ENCODE measurements around the gene PSPN. TPM values are rescaled to one million over a fixed set of nuclear protein-coding genes. Genes with fewer than 3 reads are reported as not detected.

Gene PSPN
- total and polyA plus RNA-seq, 2 of the 13 experiments (the other 11 are each of a cell fraction or from before 2014, with no cell fraction given): 0.69 to 1.1 TPM

DNA sequence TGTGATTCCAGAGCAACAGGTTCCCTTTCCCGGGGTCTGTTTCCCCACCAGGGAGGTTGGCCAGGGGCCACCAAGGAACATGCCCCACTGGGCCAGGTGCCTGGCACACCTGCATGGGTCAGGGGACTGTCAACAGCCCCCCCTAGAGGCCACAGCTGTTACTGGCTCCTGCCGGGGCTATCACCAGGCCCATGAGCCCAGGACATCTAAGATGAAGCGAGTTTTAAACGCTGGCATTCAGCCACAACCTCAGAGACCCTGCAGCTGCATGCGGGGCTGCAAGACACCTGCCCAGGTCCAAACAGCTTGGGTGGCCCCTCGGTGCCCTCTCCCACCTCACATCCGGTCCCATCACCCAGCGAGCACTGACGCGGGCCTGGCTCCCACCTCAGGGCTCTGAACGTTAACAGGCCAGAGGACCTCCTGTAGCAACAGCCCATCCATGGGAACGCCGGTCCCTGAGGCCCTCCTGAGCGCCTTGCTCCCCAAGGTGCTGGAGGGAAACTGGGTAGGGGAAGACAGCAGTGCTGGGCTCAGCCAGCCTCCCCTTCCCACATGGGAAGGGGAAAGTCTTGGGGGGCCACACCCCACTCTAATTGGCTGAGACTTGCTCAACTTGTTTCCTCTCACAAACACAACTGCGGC is 36.8 kb upstream of the PSPN start (continued):
- TF ChIP-seq, protein P1, sequence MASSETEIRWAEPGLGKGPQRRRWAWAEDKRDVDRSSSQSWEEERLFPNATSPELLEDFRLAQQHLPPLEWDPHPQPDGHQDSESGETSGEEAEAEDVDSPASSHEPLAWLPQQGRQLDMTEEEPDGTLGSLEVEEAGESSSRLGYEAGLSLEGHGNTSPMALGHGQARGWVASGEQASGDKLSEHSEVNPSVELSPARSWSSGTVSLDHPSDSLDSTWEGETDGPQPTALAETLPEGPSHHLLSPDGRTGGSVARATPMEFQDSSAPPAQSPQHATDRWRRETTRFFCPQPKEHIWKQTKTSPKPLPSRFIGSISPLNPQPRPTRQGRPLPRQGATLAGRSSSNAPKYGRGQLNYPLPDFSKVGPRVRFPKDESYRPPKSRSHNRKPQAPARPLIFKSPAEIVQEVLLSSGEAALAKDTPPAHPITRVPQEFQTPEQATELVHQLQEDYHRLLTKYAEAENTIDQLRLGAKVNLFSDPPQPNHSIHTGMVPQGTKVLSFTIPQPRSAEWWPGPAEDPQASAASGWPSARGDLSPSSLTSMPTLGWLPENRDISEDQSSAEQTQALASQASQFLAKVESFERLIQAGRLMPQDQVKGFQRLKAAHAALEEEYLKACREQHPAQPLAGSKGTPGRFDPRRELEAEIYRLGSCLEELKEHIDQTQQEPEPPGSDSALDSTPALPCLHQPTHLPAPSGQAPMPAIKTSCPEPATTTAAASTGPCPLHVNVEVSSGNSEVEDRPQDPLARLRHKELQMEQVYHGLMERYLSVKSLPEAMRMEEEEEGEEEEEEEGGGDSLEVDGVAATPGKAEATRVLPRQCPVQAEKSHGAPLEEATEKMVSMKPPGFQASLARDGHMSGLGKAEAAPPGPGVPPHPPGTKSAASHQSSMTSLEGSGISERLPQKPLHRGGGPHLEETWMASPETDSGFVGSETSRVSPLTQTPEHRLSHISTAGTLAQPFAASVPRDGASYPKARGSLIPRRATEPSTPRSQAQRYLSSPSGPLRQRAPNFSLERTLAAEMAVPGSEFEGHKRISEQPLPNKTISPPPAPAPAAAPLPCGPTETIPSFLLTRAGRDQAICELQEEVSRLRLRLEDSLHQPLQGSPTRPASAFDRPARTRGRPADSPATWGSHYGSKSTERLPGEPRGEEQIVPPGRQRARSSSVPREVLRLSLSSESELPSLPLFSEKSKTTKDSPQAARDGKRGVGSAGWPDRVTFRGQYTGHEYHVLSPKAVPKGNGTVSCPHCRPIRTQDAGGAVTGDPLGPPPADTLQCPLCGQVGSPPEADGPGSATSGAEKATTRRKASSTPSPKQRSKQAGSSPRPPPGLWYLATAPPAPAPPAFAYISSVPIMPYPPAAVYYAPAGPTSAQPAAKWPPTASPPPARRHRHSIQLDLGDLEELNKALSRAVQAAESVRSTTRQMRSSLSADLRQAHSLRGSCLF (CRISPR knock-in tag; IDR thresholded peaks at IDR 0.05; ENCODE audit: borderline replicate concordance): no peak
- TF ChIP-seq PAF1 (CRISPR knock-in tag; IDR thresholded peaks at IDR 0.05) (peak; percentile 73; the same call in 1 of the 2 replicates), UBTF (CRISPR knock-in tag; IDR thresholded peaks at IDR 0.05) (0 out of 2 replicates have a peak, but pooled peaks have one; percentile 6), GPN1 (CRISPR knock-in tag; IDR thresholded peaks at IDR 0.05; ENCODE audit: borderline replicate concordance) (no peak), POLR2AphosphoS2 (IDR thresholded peaks at IDR 0.05; ENCODE audit: low read depth, low read length) (peak; percentile 54; the same call in 1 of the 2 replicates), ZBTB7B (CRISPR knock-in tag; IDR thresholded peaks at IDR 0.05) (no peak), ZBTB3 (CRISPR knock-in tag; IDR thresholded peaks at IDR 0.05; ENCODE audit: borderline replicate concordance, low read depth) (no peak), PHB2 (IDR thresholded peaks at IDR 0.05; ENCODE audit: partially characterized antibody) (no peak), GABPA (IDR thresholded peaks at IDR 0.05; ENCODE audit: low read depth, low read length) (no peak), GABPA (CRISPR knock-in tag; IDR thresholded peaks at IDR 0.05; ENCODE audit: low read depth) (no peak), ZNF562 (CRISPR knock-in tag; IDR thresholded peaks at IDR 0.05; ENCODE audit: borderline replicate concordance) (no peak), STAG1 (CRISPR knock-in tag; IDR thresholded peaks at IDR 0.05) (peak; percentile 72), ZNF7 (CRISPR knock-in tag; IDR thresholded peaks at IDR 0.05) (no peak), CTCF (CRISPR knock-in tag; IDR thresholded peaks at IDR 0.05) (peak; percentile 86), AKAP8 (CRISPR knock-in tag; IDR thresholded peaks at IDR 0.05) (peak; percentile 27; the same call in 1 of the 2 replicates)
- TF ChIP-seq, protein P2, sequence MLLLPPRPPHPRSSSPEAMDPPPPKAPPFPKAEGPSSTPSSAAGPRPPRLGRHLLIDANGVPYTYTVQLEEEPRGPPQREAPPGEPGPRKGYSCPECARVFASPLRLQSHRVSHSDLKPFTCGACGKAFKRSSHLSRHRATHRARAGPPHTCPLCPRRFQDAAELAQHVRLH (CRISPR knock-in tag; IDR thresholded peaks at IDR 0.05; ENCODE audit: borderline replicate concordance, low read depth): no peak

All from HepG2 (cell line).